Stimulated activated CD8-positive, alpha-beta memory T cell treated with anti-CD3 and anti-CD28 coated beads, Interleukin-15, amount 100 ng/mL, for 48 hours (primary cell): ENCODE data around the gene NSMF.
"Not testable (repeated sequence)": the region's sequence is repeated elsewhere in the genome, so short reads cannot be mapped to it uniquely, and the experiment has no call there.

Experiments used
- DNase-seq, 2 donors: peaks; one replicate each; pipeline ENCODE4 v3.0.0-alpha.2; 2020; ENCODE audit warnings: low read depth in 2 of 2

NSMF gene

DNA sequence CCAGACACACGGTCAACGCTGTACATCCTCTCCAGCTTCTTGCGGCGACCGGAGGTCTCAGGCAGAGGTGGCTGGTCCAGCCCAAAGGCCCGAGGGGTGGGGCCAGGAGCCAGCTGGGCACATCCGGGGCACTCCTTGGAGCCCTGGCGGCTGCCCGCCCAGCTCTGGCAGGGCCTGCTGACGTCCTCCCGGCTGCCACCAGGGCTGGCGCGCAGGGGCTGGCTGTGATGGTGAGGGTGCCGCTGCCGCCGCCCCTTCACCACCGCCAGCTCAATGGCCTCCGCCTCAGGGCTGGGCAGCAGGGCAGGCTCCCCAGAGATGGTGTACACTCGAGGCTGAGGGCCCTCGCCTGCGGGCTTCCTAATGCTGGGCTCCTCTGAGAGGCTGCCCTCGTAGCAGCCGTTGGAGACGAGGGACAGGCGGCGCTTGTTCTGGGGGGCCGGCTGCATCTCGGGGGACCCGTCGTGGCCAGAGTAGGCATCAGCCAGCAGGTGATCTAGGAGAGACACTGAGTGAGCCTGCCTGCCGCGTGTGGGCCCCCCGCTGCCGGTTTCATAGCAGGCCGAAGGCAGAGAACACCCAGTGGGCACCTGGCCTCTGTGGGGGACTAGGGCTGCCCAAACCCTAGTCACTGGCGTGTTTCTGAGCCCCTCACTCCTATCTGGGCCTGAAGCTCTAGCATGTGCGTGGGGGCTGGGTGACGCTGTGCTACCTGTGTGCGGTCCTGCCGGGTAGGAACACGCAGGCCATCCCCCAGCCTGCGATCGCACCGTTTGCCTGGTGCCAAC lies 1.5 kb downstream of the NSMF start:
- DNase-seq: no peak

DNA sequence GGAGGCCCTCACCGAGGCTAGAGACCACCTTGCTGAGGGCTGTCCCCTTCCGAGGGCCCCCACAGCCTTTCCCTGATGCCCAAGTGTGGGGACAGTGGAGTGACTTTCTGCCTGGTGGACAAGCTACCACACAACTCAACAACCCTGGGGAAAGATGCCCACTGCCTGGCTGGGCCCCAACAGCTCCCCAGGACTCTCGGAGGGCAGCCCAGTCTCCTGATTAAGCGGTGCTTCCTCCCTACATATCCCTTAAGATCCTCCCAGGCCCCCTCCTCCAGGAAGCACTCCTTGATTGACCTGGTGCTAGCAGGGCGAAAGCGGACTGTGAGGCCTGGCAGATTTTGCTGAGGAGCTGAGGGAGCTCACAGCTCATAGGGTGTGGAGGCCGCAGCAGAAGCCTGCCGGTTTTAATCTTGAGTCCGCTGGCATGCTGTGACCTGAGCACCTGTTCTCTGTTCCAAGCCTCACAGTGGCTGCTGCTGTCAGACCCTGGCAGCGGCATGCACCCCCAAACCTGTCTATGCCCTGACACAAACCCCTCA lies 2.2 kb downstream of the NSMF start:
- DNase-seq: no peak

DNA sequence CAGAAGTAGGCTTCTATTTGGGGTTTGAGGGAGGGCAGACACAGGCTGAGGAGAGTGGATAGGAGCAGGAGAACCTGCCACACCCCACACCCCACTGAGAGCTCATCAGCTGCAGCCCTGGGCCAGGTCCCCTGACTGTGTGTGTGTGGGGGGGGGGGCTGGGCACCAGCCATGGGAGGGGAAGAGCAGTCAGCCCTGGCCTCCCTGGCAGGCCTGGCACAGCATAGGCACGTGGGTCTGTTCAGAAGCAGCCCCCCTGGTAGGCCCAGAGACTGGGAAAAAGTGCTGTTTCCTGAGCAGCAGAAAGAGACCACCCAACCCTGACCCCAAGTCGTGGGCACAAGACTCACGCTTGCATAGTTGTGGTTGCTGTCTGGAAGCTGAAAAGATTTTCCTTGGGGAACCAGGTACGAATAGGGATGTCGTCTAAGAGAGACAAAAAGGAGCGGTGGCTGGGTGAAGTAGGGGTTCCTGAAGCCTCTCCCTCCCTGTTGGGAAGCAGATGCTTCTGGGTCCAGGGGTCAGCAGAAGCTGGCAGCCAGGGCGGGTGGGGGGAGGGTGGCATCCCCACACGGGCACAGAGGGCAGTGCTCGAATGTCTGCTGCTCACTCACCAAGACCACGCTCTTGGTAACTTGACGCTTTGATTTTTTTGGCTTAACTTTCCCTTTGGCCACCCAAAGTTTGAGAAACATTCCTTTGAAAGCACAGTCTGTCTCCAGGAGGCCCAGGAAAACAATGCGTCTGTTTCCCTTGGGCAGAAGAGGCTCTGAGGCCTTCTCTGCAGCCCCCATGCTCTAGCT lies 2.9 kb downstream of the NSMF start:
- DNase-seq: no peak

DNA sequence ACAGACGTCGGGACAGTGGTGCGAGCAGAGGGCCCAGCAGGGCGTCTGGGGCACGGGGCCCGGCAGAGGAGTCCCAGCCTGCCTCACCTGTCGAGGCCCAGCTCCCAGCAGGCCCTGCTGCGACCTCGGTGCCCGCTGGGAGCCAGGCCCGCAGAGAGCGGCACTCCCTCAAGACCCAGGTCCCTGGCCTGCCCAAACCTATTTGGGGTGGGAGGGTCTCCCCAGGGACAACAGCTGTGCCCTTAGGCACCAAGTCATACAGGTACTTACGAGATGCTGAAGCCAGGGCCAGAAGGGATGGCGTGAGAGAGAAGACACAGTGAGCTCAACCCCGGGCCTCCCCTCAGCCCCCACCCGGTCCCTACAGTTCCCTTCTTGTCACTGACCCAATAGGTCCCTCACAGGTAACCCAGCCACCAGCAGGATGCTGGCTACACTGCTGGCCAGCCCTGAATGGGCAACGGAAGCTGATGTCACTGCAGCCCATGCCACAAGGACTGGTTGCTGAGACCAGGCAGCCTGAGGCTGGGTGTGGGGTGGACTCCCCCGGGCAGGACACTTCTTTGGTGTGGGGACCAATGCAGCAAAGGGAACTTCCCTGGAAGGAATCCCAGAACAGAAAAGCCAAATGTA lies 3.7 kb downstream of the NSMF start:
- no peak for DNase-seq

DNA sequence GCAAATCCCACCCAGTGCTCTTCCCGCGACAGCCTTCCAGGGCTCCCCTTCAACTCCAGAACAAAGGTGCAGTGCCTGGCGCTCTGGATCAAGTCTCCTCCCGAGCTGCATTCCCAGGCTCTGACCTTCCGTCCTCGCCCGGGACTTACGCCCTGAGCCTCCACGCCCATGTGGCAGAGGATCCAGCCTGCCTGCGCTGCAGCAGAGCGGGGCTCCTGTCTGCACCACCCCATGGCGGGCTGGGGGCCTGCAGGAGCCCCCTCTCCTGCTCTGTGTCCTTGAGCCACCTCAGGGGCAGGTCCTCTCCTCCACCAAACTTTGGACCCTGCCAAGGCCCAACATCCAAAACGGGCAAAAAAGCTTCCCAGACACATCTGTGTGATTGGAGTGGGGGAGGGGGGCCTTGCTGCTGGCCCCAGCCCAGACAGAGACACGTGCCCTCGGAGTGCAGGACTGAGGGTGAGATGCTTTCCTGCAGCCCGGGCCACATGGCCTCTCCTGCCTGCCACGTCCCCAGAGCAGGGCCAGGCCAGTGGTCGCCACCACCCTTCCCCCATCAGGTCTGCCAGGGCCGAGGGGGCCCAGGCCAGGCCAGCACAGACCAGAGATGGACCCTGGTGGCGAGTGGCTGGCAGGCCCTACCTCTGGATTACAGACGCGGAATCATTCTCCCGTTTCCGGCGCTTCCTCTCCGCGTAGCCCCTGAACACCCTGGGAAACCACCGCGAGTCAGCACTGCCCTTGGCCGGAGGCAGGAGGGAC lies 4.4 kb downstream of the NSMF start:
- DNase-seq: no peak

DNA sequence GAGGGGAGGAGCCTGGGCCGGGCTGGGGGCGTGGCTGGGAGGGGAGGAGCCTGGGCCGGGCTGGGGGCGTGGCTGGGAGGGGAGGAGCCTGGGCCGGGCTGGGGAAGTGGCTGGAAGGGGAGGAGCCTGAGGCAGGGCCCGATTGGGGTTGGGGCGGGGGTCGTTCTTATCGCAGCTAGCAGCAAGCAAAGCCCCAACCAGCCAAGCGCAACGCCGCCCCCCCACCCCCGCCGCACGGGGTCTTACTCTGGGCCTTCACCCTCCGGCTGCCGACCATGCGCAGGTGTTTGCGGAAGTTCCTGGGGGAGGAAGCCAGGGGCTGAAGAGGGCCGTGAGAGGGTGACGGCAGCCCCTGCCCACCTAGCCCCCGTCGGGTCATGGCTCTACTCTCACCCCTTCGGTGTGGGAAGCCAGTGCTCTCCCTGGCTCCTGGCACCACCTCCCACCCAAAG lies 5.0 kb downstream of the NSMF start:
- peak in 1 of 2 donors; percentile 22 for DNase-seq

DNA sequence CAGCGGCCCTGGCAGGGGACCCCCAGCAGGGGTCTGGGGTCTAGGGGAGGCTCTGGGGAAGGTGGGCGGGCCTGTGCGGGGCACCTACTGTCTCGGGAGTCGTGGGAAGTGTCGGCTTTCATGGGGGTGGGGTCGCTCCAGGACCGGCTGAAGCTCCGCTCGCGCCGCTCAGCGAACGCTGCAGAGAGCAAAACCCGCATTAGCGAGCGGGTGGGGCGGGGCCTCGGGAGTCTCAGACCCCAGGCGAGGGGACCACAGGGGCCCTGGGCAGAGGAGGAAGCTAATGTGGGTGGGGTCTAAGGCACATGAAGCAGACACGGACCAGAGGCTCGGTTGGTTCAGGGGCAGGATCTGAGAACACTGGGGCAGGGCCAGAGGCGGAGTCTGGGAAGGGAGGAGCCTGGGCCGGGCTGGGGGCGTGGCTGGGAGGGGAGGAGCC lies 5.5 kb downstream of the NSMF start:
- peak in 1 of 2 donors; percentile 30 for DNase-seq

DNA sequence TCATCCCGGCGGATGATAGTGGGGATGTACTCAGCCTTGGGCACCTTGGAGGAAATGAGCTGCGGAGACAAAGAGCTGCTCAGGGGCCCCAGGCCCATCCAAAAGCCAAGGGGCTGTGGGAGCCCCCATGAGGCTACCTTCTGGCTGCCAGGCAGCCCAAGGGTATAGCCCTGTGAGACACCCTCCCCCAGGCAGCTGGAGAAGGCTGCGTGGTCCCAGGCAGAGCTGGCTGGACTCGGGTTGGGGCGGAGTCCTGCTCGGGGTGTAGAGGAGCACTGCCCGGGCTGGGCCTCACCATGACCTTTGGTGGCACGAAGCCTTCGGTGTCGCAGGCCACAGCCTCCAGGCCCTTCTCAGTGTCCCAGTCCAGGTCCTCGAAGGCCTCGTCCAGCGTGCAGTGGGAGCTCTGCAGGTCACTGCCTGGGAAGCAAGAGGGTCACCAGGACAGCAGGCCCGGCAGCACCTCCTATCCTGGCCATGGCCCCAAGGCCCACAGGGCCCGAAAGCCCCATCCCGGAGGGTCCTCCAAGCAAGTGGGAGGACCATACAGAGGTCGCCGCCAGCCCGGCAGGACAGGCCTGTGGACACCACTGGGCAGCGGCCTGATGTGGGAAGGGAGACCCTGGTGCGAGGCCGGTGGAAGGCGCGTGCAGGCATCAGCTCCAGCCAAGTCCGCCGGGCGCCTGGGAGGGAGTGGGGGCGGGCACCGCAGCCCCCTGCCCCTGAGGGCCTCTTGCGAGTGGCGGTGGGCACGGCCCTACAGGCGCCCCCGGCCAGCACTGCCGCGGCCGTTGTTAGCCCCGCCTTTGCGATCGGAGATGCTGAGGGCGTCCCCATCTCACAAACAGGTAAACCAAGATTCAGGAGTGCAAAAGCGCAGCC lies 6.1 kb downstream of the NSMF start:
- no peak for DNase-seq

DNA sequence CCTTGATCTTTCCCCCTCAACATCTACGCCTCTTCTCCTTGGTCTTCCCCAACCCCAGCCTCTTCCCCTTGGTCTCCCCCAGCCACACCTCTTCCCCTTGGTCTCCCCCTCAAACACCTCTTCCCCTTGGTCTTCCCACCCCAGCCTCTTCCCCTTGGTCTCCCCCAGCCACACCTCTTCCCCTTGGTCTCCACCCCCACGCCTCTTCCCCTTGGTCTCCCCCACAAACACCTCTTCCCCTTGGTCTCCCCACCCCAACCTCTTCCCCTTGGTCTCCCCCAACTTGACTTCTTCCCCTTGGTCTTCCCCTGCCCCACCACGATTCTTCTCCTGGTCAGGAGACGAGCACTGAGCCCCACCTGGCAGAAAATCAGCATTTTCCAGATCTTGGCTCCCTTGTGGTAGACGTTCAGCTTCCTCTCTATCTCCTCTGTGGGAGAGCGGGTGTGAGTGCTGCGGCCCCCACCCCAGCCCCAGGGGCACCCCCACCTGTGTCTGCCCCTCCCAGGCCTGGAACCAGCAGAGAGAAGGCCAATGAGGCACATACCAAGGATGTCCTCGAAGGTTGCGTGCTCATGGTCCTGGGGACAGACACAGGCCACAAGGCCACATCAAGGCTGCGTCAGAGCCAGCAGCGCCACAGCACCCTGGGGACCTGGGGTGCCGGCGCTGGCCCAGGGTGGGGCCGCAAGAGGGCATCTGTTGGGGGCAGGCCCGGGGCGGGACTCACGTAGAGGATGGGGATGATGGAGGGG lies 7.0 kb downstream of the NSMF start:
- DNase-seq: no peak

DNA sequence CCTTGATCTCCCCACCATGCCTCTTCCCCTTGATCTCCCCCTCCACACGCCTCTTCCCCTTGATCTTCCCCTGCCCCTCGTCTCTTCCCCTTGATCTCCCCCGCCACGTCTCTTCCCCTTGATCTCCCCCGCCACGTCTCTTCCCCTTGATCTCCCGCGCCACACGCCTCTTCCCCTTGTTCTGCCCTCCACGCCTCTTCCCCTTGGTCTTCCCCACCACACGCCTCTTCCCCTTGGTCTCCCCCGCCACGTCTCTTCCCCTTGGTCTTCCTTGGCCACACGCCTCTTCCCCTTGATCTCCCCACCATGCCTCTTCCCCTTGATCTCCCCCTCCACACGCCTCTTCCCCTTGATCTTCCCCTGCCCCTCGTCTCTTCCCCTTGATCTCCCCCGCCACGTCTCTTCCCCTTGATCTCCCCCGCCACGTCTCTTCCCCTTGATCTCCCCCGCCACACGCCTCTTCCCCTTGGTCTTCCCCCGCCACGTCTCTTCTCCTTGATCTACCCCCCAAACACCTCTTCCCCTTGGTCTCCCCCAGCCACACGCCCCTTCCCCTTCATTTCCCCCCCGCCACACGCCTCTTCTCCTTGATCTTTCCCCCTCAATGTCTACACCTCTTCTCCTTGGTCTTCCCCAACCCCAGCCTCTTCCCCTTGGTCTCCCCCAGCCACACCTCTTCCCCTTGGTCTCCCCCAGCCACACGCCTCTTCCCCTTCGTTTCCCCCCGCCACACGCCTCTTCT lies 7.7 kb downstream of the NSMF start:
- DNase-seq: not testable (repeated sequence)

DNA sequence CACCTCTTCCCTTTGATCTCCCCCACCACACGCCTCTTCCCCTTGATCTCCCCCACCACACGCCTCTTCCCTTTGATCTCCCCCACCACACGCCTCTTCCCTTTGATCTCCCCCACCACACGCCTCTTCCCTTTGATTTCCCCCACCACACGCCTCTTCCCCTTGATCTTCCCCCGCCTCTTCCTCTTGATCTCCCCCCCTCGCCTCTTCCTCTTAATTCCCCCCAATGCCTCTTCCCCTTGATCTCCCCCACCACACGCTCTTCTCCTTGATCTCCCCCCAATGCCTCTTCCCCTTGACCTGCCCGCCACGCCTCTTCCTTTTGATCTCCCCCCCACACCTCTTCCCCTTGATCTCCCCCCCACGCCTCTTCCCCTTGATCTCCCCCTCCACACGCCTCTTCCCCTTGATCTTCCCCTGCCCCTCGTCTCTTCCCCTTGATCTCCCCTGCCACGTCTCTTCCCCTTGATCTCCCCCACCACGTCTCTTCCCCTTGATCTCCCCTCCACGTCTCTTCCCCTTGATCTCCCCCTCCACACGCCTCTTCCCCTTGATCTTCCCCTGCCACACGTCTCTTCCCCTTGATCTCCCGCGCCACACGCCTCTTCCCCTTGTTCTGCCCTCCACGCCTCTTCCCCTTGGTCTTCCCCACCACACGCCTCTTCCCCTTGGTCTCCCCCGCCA lies 8.5 kb downstream of the NSMF start:
- not testable (repeated sequence) for DNase-seq

DNA sequence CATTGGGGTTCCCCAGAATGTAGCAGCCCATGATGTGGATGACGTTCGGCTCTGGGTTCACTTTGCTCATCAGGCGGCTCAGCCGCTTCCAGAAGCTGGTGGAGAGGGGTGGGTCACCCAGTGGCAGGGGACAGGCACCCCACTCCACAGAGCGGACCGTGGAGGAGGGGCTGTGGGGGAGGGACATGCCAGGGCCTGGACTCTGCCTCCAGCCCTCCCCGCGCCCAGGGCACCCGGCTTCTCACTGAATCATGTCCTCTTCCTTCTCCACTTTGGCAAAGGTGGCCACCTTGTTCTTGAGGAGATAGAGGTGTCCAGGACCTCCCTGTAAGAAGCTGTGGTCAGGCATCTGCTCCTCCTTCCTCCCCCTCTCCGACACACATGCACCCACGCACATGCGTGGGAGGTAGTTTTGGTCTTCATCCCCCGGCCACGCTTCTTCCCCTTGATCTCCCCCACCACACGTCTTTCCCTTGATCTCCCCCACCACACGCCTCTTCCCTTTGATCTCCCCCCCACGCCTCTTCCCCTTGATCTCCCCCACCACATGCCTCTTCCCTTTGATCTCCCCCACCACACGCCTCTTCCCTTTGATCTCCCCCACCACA lies 9.1 kb downstream of the NSMF start:
- peak in 1 of 2 donors; percentile 24 for DNase-seq

DNA sequence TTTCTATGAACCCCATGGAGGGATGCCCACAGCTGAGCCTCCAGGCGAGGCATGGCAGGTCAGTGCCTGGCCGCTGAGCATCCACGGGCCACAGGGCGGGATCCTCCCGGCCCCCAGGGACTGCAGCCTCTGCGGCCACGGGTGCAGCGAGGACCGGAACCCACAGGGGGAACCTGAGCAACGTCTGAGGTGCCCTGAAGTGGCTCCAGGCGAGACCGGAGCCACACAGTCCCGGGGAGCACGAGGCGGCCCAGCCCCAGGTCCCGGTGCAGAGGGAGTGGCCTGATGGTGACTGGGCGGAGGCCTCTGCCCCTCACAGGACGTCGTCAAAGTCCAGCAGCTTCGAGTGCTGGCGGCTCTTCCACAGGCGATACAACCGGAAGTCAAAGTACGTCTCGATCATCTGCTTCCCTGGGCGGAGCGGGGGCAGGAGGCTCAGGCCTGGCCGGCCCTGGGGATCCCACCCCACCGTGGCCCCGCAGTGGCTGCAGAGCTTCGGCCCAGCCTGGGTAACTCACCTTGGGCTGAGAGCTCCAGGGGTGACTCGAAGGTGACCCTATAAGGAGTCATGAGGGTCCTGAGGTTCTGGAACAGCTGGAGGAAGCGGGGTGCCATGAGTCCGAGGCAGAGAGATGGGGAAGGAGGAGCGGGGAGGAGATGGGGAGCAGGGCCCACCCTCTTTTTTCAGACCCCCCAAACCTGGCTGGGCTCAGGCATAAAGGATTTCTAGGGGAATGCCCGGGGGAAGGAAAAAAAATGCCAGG lies 9.9 kb downstream of the NSMF start:
- no peak for DNase-seq

DNA sequence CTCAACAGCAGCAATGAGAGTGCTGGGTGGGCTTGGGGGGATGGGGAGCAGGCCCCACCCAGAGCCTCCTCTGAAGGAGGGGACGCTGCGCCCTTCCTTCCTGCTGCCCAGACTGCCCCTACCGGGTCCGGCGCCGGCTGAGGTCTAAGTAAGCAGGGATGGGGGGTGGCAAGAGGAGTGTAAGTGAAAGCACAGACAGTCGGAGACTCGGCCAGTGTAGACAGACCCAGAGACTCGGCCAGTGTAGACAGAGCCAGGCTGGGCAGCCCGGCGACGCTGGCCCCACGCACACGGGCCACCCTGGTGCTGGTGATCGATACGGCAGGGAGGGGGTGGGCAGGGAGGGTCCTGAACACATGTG lies 10.6 kb downstream of the NSMF start:
- no peak for DNase-seq

DNA sequence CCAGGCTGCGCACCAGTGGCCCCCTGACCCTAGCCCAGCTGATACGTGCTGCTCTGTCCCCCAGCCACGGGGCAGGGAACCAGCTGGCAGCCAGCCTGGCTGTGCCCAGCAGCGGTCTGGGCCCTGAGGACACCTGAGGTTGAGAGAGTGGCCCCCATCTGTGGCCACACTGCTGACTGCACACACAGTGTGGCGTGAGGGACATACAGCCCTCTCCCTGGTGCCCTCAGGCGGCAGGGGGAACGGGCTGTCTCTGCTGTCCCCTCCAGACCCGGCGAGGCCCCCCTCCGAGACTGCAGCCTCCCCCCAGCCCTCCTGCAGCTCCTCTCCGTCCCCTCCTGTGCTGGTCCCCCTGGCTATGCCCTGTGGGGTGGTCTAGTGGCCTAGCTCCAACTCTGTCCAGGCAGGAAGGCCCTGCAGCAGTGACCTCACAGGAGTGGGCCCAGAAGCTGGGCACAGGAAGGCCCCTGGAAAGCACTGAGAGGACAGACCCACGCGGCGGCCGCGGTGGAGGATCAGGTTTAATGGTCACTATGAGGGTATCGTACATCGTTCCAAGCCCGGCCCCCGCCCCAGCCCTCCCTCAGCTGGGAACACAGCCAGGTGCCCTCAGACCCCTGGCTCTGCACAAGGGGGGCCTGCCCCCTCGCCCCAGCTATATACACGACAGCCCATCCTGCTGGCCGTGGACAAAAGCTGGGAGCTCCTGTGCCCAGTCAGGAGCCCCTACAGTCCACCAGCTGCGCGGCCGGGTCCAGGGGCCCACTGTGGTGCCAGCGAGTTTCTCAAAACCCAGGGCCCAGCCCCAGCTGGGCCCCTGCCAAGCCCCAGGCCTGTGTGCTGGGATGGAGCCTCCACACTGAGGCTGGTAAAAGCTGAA lies 11.2 kb downstream of the NSMF start:
- DNase-seq: no peak

DNA sequence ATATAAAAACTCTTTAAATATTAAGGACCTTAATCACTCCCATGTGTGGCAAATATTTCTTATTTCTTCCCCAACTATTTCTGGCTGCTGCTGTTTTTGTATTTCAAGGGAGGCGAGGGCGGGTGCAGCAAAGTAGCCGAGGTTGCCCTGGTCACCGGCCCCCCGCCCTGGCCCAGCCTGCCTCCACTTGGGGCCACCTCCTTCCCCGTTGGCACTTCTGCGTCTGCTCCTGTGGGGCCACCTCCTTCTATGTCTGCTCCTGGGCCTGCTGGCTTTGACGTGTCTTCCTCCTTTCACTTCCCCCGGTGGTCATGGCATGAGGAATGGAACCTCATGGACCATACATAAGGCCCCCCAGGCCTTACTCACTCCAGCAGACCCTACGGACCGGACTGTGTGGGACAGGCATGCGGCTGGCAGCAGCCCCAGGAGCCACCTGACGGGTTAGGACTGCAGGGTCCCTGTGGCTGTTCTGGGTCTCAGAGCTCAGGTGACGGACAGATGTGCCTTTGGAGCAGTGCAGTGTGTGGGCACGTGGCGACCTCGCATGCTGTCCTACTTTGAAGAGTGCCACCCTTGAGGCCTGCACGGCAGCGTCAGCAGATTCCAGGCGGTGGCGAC lies 12.2 kb downstream of the NSMF start:
- no peak for DNase-seq
